Stimulated activated CD4-positive, alpha-beta T cell treated with anti-CD3 and anti-CD28 coated beads, Interleukin-15, amount 100 ng/mL, for 24 hours (primary cell): ENCODE data around the gene SRPX.
A peak's percentile ranks its signal among the peaks of the same experiment; 100 is the strongest.

Source experiments
- DNase-seq: peaks from one replicate; pipeline ENCODE4 v3.0.0-alpha.2; 2020

The SRPX gene

DNA sequence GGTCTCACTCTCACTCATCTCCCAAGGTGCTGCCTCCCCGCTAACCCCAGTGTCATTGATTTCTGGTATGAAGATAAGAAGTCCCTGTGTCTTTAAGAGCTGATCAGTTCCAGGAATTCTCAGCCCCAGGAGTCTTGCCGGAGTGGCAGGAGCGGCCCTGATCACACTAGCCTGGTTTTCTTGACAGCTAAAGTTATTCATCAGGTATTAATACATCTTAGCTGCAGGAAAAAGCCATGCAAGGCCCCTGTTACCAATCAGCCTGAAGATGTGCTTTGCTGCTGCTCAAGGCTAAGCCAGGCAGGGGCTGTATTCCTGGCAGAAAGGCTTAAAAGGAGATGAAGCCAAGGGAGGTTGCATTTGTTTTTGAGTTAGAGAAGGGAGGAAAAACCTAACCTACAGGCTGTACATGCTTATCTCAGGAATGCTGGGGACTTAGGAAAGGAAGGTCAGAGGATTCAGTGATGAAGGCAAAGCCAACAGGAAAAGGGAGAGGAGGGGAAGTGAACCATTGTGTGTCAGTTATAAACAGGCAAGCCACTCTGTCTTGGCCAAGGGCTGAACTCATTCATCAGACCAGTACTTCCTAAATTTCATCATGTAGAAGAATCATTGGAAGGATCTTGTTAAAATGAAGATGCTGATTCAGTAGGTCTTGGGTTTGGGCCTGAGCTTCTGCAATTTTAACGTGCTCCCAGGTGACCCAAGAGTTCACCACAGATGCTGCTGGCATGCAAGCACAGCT, 8.6 kb downstream of the SRPX start:
- DNase-seq, result no peak

DNA sequence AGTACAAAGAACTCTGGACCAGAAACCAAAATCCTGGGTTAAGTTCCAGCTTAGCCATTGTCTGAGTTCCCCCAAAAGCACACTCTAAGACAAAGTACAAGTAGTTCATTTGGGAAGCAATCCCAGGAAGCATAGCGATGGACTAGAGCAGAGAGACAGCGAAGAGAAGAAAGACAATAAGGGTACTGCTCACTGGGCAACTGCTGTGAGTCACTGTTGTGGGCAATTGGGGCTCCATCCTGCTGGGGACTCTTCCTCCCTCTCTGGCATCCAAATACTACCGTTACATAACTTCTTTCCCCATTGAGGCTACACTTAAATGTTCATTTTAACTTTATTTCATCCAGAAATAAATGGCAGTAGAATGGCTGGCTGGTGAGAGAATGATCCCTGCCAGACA, 14.1 kb downstream of the SRPX start:
- DNase-seq, result no peak

DNA sequence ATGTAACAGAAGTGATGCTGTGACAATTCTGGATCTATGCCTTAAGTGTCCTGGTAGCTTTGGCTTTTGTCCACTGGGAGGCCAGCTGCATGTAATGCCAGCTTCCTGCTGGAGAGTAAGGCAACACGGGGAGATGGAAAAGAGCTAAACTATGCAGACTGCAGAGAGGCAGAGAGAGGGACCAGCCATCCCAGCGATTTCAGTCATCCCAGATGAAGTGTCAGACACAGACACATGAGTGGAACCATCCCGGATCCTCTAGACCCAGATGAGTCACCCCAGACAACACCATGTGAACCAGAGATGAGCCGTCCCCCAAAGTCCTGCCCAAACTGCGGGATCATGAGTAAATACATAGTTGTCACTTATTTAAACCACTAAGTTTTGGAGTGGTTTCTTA, 14.6 kb downstream of the SRPX start:
- no peak for DNase-seq

GRCh38 chrX:38205039-38205438, 15.6 kb downstream of the SRPX start:
- no peak for DNase-seq

GRCh38 chrX:38192007-38192810, 28.5 kb downstream of the SRPX start:
- peak; percentile 1 for DNase-seq

- no peak for DNase-seq
Measured at GRCh38 chrX:38189431-38190250, 31.0 kb downstream of the SRPX start.

GRCh38 chrX:38183596-38183995, 37.1 kb downstream of the SRPX start:
- DNase-seq, result no peak

GRCh38 chrX:38181357-38181756, 39.3 kb downstream of the SRPX start:
- DNase-seq, result no peak

- DNase-seq, result no peak
Measured at GRCh38 chrX:38178396-38178795, 42.3 kb downstream of the SRPX start.

DNA sequence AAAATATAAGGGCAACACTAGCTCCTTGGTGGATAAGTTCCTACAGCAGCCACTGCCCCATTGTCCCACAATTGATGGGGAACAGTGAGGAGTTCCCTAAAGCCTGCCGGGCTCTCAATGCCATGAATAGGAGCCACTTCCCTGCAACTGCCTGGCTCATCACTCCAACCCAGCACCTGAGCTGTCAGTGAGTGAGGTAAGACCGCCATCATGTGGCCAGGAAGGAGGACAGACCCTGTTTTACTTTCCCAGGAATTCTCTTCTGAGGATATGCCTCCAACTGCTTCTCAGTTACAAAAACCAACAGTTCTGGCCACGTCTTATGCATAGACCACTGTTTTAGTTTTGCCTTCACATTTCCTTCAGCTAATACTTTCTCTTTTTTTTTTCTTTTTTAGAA, 45.5 kb downstream of the SRPX start:
- DNase-seq, result peak; percentile 1

- DNase-seq, result no peak
Measured at GRCh38 chrX:38172596-38172995, 48.1 kb downstream of the SRPX start.

DNA sequence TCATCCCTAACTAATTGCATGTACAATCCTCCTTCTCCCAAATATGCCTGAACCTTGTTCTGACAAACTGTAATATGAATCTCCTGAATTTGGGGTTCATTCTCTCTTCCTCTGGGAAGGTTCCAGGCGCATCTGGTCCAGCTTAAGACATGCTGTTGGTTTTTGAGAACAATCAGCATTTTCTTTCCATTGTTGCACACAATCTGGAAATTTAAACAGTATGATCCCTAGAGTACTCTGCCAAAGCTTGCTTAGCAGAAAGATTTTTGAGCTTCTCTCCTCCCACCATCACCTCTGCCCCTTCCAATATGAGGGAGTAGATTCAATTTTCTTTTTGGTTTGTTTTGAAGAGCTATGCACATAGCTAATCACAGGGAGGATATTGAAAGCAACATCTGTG, 50.1 kb downstream of the SRPX start:
- no peak for DNase-seq

DNA sequence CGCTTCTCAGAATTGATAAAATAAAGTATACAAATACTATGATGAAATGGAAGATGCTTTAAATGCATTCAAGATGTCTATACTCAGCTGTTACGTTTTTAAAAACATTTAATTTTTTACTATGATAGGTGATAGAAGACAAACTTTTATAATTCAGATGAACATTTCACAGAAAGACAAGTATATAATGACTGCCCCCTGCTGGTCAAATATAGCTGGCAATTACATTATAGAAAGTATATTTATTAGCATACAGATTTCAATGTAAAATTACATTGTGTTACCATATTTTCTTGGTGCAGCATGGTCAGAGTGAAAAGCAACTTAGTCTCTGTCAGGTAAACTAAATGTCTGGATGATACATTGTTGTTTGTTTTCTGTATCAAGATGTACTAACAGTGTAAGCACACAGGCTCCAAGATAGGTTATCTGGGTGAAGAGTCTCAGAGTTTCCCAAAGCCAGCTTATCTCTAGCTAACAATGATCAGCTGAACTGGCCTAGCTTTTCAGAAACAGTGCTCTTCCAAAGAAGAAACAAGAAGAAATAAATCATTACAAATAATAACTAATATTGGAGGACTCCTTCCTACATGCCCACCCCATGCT, 54.1 kb downstream of the SRPX start:
- DNase-seq, result peak; percentile 20

GRCh38 chrX:38165023-38165422, 55.6 kb downstream of the SRPX start:
- DNase-seq, result no peak

DNA sequence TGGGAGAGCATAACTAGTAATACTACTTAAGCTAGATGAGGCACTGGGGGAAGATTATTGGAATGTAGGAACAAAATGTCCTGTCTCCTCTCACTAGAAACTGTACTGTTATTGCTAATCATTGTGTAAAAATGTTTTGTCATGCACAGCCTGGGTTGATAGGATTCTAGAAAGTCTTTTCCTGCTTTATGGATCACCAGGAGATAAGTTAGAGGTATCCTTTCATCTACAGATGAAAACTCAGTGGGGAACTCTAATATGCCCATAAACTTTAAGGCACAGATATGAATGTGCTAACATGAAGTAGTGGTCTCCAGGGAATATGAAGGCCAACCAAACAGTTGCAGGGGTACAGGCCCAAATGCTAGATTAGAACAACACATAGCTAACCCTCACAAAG, 57.5 kb downstream of the SRPX start:
- DNase-seq, result no peak

DNA sequence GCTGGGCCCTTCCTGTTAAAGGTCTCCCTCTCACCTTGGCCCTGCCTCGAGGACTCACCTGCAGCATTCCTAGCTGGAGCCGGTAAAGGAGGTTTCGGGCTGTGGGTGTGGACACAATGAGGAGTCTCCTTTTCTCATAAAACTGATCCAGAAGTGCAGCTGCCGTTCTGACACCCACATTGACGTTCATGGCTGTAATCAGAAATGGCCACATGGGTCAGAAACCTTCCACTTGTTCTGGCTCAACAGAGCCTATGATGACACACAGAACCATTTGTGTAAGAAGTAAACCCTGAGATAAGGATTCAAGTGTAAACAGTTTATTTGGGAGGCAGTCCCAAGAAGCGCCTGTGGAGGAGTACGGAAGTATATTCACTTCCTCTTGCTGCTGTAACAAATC, 63.8 kb downstream of the SRPX start:
- DNase-seq, result no peak

- DNase-seq, result no peak
Measured at GRCh38 chrX:38154818-38155217, 65.9 kb downstream of the SRPX start.

- DNase-seq, result no peak
Measured at GRCh38 chrX:38154340-38154739, 66.3 kb downstream of the SRPX start.

- no peak for DNase-seq
Measured at GRCh38 chrX:38151441-38151840, 69.2 kb downstream of the SRPX start.

DNA sequence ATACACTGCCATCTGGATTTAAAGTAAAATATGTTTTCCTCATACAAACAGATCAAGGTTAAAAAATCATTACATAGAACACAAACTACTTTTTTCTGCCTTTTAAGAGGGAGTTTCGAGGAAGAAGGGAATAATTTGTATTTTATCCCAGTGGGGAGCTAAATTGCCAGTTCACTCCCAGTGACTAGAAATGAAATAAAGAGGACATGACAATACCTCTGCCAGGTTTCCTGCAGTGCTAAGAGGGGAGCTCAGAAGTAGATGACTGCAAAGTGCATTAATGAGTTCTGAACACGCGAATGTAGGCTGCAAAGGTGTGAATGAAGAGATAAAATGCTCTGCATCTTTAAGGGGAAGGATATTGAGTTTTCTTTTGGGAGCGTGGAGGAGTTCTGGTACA, 69.7 kb downstream of the SRPX start:
- DNase-seq, result no peak

GRCh38 chrX:38149016-38149415, 71.7 kb downstream of the SRPX start:
- DNase-seq, result no peak

DNA sequence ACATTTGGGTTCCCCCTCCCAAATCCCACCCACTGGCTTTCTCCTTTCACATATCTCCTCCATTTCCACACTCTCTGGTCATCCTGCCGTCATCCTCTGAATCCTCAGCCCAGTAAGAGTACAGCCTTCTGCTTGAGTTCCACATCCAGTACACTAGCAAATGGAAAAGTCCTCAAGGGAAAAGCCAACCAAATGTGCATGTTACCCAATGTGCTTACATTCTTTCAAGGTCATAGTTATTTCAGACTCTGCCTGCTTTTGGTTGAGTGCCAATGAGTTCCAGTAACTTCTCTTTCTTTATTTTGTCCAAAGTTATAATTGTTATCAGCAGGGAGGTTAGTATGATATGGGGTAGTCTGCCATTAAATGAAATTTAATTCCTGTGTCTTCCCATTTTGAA, 78.1 kb downstream of the SRPX start:
- no peak for DNase-seq

- no peak for DNase-seq
Measured at GRCh38 chrX:38138900-38139299, 81.8 kb downstream of the SRPX start.
